ENCODE data around the gene DIAPH3. TPM values are rescaled to one million over a fixed set of nuclear protein-coding genes. Genes with fewer than 3 reads are reported as not detected.
A peak's percentile ranks its signal among the peaks of the same experiment; 100 is the strongest.

The DIAPH3 gene
- total RNA-seq, 1 donor from 2014 or later, result 0.32 TPM

DNA sequence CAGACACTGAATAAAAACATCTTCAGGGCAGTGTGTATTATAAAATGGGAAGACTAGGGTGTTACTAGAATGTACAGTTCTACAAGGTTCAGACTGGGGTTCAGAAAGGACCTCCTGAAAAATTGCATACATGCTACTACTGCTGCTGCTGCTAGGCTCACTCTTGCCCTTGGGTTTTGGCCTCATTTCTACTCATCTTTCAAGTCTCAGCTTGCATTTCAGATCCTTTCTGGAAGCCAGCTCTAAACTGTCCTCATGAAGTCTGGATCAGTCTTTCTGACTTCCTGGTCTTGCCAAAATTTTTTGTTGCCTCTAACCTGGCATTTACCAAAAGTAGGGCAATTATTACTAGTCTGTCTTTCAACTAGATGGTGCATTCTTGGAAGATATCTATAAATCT, 393.3 kb downstream of the DIAPH3 start:
- Histone ChIP-seq H3K4me1 (no peaks in the 10 kb centered on the region), H3K4me3 (no peak overlapping the region), H3K27me3 (no peaks in the 10 kb centered on the region), H3K9me3 (no peaks in the 10 kb centered on the region), H3K36me3 (no peaks in the 10 kb centered on the region), H3K27ac (no peak overlapping the region)
- TF ChIP-seq CTCF (IDR thresholded peaks at IDR 0.05), result no peak
- intact Hi-C loops (cut with DNase I), result no loop called here
- DNase-seq (ENCODE audit: low spot score in 2 of 2), result no peak

- DNase-seq (ENCODE audit: low spot score in 2 of 2), result no peak
- H3K9me3 ChIP-seq, result no peaks in the 10 kb centered on the region
- no peaks in the 10 kb centered on the region for H3K27me3 ChIP-seq
- intact Hi-C loops (cut with DNase I), result no loop called here
- TF ChIP-seq CTCF (IDR thresholded peaks at IDR 0.05), result no peak
- no peak overlapping the region for H3K27ac ChIP-seq
- no peak overlapping the region for H3K4me3 ChIP-seq
- no peaks in the 10 kb centered on the region for H3K36me3 ChIP-seq
- H3K4me1 ChIP-seq, result no peaks in the 10 kb centered on the region
Observed at GRCh38 chr13:59766236-59766635, 397.5 kb downstream of the DIAPH3 start.

GRCh38 chr13:59755632-59756290, 408.0 kb downstream of the DIAPH3 start:
- H3K27me3 ChIP-seq, result no peaks in the 10 kb centered on the region
- DNase-seq (ENCODE audit: low spot score in 2 of 2), result no peak
- no peaks in the 10 kb centered on the region for H3K4me1 ChIP-seq
- H3K27ac ChIP-seq, result no peak overlapping the region
- no peaks in the 10 kb centered on the region for H3K36me3 ChIP-seq
- no peak for TF ChIP-seq CTCF (IDR thresholded peaks at IDR 0.05)
- intact Hi-C loops (cut with DNase I), result no loop called here
- no peaks in the 10 kb centered on the region for H3K9me3 ChIP-seq
- no peak overlapping the region for H3K4me3 ChIP-seq

GRCh38 chr13:59754411-59754810, 409.3 kb downstream of the DIAPH3 start:
- Histone ChIP-seq H3K27ac (no peak overlapping the region), H3K4me3 (no peak overlapping the region), H3K27me3 (no peaks in the 10 kb centered on the region), H3K36me3 (no peaks in the 10 kb centered on the region), H3K9me3 (no peaks in the 10 kb centered on the region), H3K4me1 (no peaks in the 10 kb centered on the region)
- intact Hi-C loops (cut with DNase I), result no loop called here
- DNase-seq (ENCODE audit: low spot score in 2 of 2), result no peak
- TF ChIP-seq CTCF (IDR thresholded peaks at IDR 0.05), result no peak

DNA sequence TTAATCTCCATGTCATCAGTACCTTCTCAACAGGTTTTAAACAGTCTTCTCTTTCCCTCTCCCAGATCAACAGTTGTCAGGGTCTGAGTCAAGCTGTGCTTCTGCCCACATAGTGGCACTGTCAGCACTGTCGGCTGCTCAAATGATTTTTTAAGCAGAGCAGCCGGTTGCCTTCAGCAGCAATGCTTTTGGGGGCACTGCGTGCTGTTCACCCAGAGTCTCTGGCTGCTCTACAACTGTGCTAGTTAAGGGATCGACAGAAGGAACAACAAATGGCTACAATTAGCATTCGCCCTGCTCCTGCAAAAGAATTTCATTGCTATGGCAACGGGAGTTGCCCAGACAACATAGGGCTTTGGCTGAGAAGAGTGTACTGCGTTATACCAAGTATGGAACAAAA, 412.9 kb downstream of the DIAPH3 start:
- intact Hi-C loops (cut with DNase I), result no loop called here

More for the DNA sequence above, 412.9 kb downstream of the DIAPH3 start:
- no peaks in the 10 kb centered on the region for H3K9me3 ChIP-seq
- no peaks in the 10 kb centered on the region for H3K27me3 ChIP-seq
- H3K4me1 ChIP-seq, result no peaks in the 10 kb centered on the region
- peak overlapping the region; percentile 32 to 54 for H3K4me3 ChIP-seq
- H3K36me3 ChIP-seq, result no peaks in the 10 kb centered on the region
- no peak for DNase-seq (ENCODE audit: low spot score in 2 of 2)
- TF ChIP-seq CTCF (IDR thresholded peaks at IDR 0.05), result no peak
- H3K27ac ChIP-seq, result no peak overlapping the region
